HT-29 (cell line): Measurements from ENCODE around the gene SNRPB. TPM values are rescaled to one million over a fixed set of nuclear protein-coding genes. Genes with fewer than 3 reads are reported as not detected.
A peak's percentile ranks its signal among the peaks of the same experiment; 100 is the strongest.

Source experiments
- DNase-seq: peaks from one replicate; pipeline ENCODE4 v3.0.0-alpha.2; 2015; ENCODE audit warnings: low spot score
- total RNA-seq: library from RNA; depleted of rRNA; stranded (reverse); fragments of >200 nt; shearing (Covaris generic); gene quantifications from 2 replicates; pipeline ENCODE4 v1.2.3, GENCODE V29; 2014

Gene SNRPB
- total RNA-seq, 1 experiment from 2014 or later: 649 TPM

DNA sequence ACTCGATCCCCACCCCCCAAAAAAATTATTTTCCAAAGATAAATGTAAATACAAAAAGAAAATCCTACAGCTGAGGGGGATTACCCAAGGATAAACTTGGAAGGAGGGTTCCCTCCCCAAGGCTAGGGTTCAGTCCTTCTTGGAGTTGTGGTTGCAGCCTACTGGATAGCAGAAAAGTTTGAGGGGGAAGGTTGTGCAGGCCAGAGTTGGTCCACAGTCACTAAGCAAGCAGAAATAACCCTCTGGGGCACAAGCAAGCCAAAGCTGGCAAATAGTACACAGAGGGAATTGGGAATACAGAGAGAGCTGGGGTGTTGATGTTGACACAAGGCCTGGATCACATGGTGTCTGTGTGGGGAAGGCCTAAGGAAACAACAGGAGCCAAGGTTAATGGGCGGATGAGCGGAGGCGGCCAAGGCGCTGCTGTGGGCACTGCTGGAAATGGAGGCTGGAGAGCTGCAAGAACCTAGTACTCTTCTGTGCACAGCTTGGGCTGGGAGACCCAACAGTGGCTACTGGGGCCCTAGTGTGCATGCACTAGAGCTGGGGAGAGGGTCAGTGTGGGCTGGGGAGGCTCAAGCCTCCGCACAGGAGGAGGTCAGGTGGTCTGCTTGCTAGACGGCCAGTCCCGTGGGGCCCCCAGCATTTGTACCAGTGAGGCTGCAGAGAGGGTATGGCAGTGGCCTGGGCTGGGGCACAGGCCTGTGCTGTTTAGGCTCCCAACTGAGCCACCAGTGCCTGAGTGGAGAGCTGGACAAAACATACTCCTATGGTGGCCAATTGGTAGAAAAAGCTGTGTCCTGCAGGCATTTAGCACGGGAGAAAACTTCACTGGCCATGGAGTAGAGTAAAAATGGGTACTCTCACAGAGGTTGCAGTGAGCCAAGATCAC, 5.5 kb upstream of the SNRPB start:
- DNase-seq: no peak

DNA sequence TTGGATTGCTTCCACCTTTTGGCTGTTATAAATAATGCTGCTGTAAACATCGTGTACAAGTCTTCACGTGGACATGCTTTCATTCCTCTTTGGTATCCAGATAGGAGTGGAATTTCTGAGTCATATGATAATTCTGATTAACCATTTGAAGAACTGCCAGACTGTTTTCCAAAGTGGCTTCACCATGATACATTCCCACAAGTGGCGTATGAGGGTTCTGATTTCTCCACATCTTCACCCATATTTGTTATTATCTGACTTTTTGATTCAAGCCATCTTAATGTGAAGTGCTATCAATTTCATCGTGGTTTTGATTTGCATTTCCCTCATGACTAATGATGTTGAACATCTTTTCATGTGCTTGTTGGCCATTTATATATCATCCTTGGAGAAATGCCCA, 2.9 kb upstream of the SNRPB start:
- DNase-seq: no peak

DNA sequence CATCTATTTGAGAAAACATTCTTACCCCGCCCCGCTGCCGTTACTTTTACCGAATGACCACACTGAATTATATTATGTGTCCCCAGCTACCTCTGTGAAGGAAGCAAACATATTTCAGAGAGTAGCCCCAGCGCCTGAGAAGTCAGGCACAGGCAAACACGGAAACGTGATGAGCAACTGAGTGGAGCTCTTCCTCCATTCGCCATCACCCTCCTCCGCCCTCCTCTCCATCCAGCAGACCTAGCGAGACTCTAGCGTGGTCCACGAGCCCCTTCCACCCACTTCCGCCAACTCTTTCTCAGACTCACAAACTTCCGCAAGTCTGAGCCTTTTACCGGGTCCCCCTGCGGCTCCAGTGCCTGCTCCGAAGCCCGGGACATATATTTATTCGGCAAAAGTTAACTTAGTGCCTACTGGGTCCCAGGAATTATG, 582 bp downstream of the SNRPB start:
- DNase-seq: peak; percentile 41

DNA sequence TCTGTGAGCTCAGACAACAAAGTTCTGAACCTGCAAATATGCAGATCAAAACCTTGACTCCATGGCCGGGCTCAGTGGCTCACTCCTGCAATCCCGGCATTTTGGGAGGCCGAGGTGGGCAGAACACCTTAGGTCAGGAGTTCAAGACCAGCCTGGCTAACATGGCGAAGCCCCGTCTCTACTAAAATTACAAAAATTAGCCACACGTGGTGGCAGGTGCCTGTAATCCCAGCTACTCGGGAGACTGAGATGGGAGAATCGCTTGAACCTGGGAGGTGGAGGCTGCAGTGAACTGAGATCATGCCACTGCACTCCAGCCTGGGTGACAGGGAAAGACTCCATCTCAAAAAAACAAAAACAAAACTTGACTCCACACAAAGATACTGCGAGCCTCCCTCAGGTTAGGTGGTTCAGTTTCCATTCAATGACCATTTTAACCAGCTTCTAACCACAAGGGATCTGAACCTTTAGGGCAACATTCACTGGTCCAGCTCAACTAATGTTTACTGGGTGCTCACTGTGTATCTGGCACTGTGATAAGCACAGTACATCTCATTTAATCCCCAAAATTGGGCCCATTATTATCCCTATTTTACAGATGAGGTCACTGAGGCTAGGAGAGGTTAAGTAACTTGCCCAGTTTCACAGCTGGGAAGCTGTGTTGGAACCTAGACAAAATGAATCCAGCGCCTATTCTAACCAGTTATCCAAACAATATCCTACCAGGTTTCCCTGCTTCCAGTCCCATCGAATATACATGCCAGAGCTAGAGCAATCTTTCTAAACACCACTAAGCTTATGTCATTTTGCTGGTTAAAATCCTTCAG, 1.8 kb downstream of the SNRPB start:
- no peak for DNase-seq

DNA sequence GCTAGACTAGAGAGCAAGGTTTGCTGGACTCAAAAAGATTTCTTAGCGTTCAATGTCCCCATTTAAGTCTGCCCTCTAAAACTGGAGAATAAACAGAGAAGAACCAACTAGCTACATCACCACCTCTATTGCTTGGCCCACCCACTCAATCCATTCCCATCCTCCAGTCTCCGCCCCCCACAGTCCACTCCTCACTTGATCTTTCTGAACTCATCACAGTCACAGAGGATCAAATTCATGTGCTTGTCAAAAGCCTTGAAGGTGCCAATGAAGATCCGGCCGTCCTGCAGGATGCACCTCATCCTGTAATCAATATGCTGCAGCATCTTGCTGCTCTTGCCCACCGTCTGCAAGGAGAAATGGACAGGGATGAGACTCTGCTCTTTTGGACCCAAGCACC, 3.2 kb downstream of the SNRPB start:
- DNase-seq: no peak

DNA sequence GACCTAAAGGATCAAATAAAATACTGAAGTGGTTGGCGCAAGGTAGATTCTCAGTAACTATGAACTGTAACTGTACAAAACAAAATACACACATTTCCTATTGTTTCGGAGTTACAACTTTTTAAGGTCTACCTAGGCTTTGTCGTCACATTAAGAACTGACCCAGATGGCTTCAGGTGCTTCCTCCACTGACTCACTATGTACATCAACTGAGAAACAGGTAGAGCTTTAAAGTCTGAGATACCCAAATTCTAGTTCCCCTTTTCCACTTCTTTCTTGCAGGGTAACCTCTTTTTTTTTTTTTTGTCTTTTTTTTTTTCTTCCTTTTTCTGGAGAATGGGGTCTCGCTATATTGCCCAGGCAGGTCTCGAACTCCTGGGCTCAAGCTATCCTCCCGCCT, 5.5 kb downstream of the SNRPB start:
- DNase-seq: no peak

DNA sequence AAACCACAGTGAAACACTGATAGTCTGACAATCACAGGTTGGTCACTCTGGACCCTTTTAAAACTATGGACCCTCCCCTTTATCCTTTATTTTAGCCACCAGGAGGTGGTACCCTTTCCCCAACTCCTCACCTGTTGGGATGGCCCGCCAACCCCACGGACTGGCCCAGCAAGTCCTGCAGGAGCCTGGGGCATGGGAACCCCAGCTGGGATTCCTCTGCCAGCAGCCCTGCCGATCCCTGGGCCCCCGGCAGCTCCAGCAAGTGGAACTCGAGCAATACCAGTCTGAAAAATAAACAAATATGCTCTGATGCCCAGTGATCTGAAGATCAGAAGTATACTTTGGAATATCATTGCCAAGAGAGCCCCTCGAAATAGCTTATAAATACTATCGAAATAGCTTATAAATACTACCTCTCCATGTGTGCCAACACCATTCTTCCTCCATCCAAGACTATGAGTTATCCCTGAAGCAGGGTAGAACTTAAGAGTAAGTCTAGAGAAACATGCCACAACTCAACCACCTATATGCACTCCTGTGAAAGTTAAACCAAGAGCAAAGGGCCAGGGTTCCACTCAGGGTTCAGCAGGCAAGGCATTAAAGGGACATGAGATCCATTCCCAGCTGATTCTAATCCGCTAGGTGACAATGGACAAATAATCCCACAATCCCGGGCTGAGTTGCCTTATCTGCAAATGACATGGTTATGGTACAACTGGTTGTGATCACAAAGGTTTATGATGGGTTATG, 6.8 kb downstream of the SNRPB start:
- no peak for DNase-seq

DNA sequence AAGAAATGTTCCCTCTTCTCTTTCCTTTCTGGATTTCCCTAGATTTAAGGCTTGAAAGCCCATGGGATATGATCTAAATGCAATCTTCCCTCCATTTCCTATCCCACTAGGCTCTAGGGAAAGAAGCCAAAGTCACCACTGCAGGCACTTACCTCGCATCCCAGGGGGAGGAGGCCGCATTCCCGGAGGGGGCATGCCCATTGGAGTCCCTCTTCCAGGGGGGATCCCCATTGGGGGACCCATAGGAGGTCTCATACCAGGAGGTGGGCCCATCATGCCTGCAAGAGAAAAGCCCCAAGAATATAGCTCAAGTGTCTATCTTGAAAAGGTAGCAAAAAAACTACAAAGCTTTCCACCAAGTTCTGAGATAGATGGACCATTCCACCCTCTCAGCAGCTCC, 8.1 kb downstream of the SNRPB start:
- DNase-seq: no peak

DNA sequence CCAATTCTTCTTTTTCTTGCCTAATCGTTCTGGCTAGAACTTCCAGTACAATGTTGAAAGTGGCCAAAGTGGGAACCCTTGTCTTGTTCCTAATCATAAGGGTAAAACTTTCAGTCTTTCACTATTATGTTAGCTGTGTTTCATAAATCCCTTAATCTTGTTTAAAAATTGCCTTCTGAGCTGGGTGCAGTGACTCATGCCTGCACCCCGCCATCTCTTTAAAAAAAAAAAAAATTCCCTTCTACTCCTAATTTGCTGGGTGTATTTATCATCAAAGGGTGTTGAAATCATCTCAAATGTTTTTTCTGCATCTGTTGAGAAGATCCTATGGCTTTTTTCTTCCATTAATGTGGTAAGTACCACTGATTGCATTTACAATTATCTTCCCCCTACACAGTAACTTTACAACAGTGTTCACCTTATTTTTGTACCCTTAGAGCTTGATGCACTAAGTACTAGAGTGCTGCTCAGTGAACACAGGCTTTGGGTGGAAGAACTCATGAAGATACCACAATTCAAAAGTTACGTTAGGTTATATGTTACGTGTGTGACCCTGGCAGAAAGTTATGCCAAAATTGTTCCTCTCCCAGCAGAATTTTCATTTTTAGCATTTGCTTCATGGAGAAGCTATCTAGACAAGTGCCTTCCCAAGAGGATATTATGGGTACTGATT, 9.7 kb downstream of the SNRPB start:
- no peak for DNase-seq

DNA sequence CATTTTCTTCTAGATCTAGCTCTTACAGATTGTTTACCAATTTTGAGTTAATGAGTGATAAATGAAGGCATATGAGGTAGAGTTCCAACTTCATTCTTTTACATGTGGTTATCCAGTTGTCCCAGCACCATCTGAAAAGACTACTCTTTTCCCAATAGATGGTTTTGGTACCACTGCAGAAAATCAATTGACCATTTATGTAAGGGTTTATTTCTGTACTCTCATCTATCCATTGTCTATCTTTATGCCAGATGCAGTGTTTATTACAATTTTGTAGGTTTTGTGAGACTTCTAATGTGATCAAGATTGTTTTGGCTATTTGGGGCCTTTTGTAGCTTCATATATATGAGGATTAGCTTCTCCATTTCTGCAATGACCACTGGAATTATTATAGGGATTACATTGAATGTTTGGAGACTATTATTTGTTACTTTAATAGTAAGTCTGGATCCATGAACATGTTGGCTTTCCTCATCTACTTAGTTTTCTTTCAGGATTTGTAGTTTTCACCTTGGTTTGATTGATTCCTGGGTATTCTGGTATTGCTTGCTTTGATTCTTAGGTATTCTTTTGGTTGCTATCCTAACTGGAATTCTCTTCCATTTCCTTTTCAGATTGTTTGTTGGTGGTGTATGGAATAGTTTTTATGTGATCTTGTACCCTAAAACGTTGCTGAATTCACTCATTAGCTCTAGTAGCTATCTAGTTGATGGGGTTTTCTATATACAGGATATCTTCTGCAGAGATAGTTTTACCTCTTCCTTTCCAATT, 10.4 kb downstream of the SNRPB start:
- DNase-seq: no peak

DNA sequence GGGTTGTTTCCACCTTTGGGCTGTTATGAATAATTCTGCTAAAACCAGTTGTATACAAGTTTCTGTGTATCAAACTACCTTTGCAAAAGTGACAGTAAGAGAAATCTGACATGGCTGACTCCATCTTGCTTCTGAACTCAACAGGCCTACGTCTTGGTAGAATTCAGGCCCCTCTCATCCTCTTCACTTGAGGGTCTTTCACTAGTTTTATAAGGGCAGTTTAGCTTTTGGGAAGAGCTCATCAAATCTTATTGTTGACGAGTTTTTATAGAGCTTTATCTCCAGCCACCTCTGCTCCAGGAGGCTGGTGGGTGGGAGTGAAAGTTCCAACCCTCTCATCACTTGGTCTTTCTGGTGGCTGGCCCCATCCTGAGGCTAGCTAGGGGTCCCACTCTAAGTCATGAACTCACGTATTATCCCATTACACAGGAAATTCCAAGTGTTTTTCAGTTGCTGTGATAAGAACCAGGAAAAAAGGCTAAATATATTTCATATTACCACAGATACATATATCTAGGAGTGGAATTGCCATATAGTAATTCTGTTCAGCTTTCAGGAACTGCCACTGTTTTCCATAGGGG, 11.6 kb downstream of the SNRPB start:
- DNase-seq: no peak

DNA sequence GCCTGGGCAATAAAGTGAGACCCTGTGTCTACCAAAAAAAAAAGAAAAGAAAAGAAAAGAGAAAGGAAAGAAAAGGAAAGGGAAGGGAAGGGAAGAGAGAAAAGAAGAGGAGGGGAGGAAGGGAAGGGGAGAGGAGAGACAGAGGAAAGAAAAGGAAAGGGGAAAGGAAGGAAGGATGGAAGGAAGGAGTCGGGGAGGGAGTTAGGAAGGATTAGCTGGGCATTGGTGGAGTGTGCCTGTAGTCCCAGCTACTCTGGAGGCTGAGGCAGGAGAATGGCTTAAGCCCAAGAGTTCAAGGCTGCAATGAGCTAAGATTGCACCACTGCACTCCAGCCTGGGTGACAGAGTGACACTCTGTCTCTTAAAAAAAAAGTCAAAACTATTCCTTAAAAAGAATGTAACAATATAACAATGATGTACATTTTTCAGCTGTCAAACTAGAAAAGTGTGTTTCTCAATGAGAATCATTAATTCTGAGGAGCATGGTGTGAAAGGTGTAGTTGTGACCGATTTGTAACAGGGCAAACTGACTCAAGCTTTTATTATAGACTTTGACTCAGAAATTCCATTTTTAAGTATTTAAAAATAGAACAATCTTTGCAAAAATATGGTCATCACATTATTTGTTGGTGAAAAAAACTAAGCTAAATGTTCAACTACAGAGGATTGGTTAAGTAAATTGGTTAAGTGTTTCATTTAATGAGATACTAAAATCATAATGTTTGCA, 14.7 kb downstream of the SNRPB start:
- no peak for DNase-seq

DNA sequence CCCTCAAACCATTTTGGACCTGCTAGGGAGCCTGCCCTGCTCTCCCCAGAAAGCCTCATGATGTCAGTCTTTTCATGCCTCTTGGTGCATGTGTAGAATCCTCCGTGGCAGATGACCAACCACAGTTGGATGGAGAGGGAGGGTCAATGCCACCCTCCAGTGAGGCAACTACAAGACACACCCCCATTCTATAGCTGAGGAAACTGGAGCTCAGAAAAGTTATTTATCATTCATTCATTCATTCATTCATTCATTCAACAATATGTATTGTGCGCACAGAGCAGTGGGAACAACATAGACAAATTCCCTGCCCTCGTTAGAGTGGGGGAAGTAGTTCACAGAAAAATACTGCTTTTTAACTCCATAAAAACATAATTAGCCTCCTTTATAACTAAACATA, 16.8 kb downstream of the SNRPB start:
- DNase-seq: no peak

DNA sequence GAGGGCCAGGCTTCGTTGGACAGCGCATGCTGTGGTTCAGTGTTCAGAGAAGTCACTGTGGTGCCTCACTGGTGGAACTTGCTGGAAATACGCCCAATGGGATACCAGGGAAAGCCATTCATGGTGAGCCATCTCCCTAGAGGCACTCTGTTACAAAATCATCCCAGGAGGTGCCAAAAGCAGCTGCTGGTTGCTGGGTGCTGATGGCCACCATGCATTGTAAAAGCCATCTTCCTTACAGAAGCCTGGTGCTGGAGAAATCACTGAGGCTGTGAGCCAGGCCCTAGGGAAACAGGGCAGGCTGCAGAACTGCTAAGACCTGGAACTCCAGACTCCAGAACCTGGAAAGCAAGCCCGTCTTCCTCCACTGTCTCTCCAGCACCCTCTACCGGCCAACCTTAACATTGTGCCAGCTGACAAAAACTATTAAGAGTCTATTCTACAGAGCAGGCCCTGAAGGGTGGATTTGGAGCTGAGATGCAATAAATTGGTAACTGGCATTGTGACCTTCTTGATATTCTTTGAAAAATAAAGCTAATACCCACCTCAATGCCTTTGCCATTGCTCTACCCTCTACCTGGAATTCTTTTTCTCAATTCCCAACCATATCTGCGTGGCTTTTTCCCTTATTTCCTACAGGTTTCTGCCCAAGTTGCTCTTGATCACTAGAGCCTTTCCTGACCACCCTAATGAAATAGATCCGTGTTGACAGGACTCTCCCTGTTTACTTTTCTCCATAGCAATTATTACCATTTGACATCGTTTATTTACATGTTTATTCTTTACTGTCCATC, 18.5 kb downstream of the SNRPB start:
- DNase-seq: peak; percentile 81

DNA sequence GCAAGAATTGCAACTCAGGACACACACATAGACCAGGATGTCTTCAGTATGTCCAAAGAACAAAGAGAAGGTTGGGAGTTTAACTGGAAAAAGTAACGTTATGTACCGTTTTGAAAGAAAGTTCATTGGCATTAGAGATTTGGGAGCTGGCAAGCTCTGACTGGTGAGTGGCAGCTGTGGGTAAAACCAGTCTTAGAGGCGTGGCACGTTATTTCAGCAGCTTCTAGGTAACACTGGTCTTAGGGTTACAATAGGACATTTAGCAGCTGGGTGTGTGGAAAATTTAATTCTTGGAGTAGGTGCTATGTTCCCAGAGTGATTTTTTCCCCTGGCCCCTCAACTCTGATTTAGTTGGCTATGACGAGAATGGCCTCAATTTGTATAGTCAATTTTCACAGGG, 19.2 kb downstream of the SNRPB start:
- no peak for DNase-seq

DNA sequence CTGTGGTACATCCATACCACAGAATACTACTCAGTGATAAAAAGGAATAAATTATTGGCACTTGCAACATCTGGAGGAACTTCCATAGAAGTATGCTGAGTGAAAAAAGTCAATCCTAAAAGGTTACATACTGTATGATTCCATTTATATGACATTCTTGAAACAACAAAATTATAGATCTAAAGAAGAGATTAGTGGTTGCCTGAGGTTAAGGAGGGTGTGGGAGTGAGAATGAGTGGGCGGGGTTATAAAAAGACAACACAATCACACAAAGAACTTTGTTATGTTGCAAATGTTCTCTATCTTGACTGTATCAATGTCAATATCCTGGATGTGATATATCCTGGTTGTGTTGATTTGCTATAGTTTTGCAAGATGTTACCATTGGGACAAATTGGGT, 21.2 kb downstream of the SNRPB start:
- DNase-seq: no peak

DNA sequence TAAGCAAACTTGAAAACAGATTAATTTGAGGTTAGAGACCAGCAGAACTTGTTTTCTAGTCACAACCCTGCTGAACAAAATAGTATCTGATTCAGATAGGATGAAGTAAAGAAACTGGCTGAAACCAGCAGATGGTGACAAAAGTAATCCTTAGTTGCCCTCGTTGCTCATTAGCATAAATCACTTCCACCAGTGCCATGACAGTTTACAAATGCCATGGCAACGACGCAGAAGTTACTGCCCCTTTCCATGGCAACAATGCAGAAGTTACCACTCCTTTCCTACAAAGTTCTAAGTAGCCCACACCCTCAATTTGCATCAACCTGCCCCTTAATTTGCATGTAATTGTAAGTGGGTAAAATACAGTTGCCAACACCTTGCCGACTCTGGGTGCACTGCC, 23.7 kb downstream of the SNRPB start:
- DNase-seq: no peak

DNA sequence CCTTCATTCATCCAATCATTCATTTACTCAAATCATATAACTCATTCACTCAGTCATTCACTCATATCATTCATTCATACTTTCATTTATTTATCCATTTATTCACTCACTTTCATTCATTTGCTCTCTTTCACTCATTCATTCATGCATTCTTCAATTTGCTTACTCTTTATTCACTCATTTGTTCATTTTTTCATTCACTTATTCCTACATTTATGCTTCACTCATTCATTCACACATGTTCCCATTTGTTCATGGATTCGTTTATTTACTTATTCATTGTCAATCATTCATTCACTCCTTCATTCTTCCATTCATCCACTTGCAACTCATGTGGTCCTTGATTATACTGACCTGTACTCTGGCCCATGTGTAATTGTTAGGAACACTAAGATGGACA, 39.4 kb downstream of the SNRPB start:
- DNase-seq: no peak

DNA sequence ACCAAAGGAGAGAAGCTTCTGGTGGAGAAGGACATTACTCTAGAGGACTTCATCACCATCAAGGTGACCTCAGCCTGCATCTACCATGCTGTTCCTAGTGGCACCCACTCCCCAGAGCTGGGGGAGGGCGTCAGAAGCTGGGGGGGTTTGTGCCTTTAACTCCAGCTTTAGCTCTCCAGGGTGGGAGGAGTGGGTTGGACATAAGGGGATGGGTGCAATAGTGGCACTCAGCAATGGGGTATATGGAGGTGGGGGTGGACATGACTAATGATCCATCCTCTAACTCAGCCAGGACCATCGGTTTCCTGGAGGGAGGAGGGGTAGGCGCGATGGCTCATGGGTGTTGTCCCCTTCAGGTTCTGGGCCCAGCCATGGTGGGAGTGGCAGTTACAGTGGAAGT, 40.1 kb downstream of the SNRPB start:
- DNase-seq: no peak
